GM12874 (cell line): ENCODE measurements around the gene TCF15.
A peak's percentile ranks its signal among the peaks of the same experiment; 100 is the strongest.

Experiments
- TF ChIP-seq, protein P1 (sequence below): IDR thresholded peaks from 2 replicates; pipeline ENCODE4 v1.5.1; 2011; ENCODE audit warnings: low read depth, mild to moderate bottlenecking, control low read depth, low read length, moderate library complexity; ENCODE audit not compliant: insufficient read depth

TCF15 gene

GRCh38 chr20:561437-562231, 48.5 kb downstream of the TCF15 start:
- TF ChIP-seq, protein P1, sequence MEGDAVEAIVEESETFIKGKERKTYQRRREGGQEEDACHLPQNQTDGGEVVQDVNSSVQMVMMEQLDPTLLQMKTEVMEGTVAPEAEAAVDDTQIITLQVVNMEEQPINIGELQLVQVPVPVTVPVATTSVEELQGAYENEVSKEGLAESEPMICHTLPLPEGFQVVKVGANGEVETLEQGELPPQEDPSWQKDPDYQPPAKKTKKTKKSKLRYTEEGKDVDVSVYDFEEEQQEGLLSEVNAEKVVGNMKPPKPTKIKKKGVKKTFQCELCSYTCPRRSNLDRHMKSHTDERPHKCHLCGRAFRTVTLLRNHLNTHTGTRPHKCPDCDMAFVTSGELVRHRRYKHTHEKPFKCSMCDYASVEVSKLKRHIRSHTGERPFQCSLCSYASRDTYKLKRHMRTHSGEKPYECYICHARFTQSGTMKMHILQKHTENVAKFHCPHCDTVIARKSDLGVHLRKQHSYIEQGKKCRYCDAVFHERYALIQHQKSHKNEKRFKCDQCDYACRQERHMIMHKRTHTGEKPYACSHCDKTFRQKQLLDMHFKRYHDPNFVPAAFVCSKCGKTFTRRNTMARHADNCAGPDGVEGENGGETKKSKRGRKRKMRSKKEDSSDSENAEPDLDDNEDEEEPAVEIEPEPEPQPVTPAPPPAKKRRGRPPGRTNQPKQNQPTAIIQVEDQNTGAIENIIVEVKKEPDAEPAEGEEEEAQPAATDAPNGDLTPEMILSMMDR: peak; percentile 98

DNA sequence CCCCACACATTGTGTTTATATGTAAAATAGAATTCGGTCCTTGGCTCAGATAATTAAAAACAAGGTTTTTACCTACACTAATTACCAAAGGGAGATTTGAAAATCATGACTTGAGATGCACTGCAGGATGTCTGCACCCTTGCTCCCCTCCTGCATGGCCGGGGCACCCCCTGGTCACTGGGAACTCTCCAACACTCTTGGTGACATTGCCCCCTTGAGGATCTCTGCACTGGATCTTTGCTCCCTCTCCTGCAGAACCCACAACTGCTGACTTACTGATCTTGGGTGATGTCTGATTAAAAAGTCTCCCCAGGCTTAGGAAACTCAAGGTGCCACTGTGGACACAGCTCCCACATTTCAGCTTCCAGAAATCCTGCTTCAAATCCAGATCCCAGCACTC, 49.4 kb downstream of the TCF15 start:
- TF ChIP-seq, protein P1: no peak

GRCh38 chr20:558117-558516, 52.0 kb downstream of the TCF15 start:
- TF ChIP-seq, protein P1: no peak

DNA sequence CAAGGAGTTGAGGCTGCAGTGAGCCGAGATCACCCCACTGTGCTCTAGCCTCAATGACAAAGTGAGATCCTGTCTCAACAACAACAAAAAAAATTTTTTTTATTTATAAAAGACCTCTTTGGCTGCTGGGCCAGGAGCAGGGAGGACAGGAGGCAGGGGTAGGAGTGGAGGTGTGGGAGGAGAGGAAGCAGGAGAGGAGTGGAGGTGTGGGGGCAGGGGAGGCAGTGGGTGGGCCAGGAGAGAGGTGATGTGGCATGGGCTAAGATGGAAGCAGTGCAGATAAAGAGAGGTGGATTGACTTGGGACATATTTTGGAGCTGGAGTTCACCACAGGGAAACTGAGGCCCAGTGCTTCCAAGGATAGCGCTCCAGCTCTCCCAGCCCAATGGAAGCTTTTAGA, 53.1 kb downstream of the TCF15 start:
- TF ChIP-seq, protein P1: no peak

- TF ChIP-seq, protein P1: no peak
These were observed 54.1 kb downstream of the TCF15 start for GRCh38 chr20:555976-556385.
